ENCODE results near the gene LMX1A. TPM values are rescaled to one million over a fixed set of nuclear protein-coding genes. Genes with fewer than 3 reads are reported as not detected.

The LMX1A gene
- total and polyA plus RNA-seq, 2 of the 13 experiments (the other 11 are each of a cell fraction or from before 2014, with no cell fraction given), result 0.07 TPM; not detected in 1

- Histone ChIP-seq H3K27ac (ENCODE audit: extremely low read length, insufficient read depth, low read length) (no peak overlapping the region), H3K4me2 (ENCODE audit: low read depth, low read length) (no peak overlapping the region), H4K20me1 (ENCODE audit: insufficient read depth, low read length) (no peaks in the 10 kb centered on the region), H3K79me2 (ENCODE audit: insufficient read depth, low read length) (no peaks in the 10 kb centered on the region), H2AFZ (ENCODE audit: low read length) (no peak overlapping the region), H3K9ac (ENCODE audit: insufficient read depth, low read depth, low read length) (no peak overlapping the region), H3K27me3 (ENCODE audit: control insufficient read depth in 1 of 2, insufficient read depth in 2 of 2, low read length in 2 of 2) (peaks cover 0 to 1% of the 10 kb centered on the region in 2 experiments; a peak in 1 of 5 replicates), H3K9me3 (ENCODE audit: low read length) (no peaks in the 10 kb centered on the region), H3K4me3 (replicated peaks in 1 of 3; ENCODE audit: insufficient read depth in 1 of 3, low read depth in 2 of 3, low read length in 3 of 3) (no peak overlapping the region), H3K36me3 (replicated peaks in 1 of 2; ENCODE audit: control insufficient read depth in 1 of 2, insufficient read depth in 2 of 2, low read length in 2 of 2) (no peaks in the 10 kb centered on the region), H3K4me1 (ENCODE audit: insufficient read depth, low read length) (peaks cover 47% of the 10 kb centered on the region)
- no TSS peak for BruUV-seq (replicated peaks)
- 0% methylated on average over 5 of the region's 5 CpGs for WGBS (ENCODE audit: low lambda C conversion rate)
- no peak for TF ChIP-seq FOXM1 (CRISPR knock-in tag; IDR thresholded peaks at IDR 0.05)
- ChIA-PET CTCF (ENCODE audit: low intra/inter-chr PET ratio, low total read pairs) (no interaction called here), POLR2A (no interaction called here)
- intact Hi-C loops (cut with micrococcal nuclease; ENCODE audit: unreplicated experiment) (loop anchor here (1.0 to 10.0 kb wide), 3 partner anchors 37 to 95 kb away; no protein-coding TSS in a partner anchor), in situ Hi-C loops (cut with HindIII; ENCODE audit: extremely low pct_ligation_motif_present, low pct_unique_long_range_greater_than_20kb) (no loop called here)
- DNase-seq (ENCODE audit: low spot score) (no peak), ATAC-seq (no peak), FAIRE-seq (no peak)
These were observed 133.9 kb downstream of the LMX1A start for GRCh38 chr1:165222580-165222979.

- DNase-seq (ENCODE audit: low spot score), result no peak
- Histone ChIP-seq H3K9ac (ENCODE audit: insufficient read depth, low read depth, low read length) (no peak overlapping the region), H3K9me3 (ENCODE audit: low read length) (no peaks in the 10 kb centered on the region), H3K4me1 (ENCODE audit: insufficient read depth, low read length) (peaks cover 36% of the 10 kb centered on the region), H3K27ac (ENCODE audit: extremely low read length, insufficient read depth, low read length) (no peak overlapping the region), H4K20me1 (ENCODE audit: insufficient read depth, low read length) (no peaks in the 10 kb centered on the region), H3K4me3 (replicated peaks in 1 of 3; ENCODE audit: insufficient read depth in 1 of 3, low read depth in 2 of 3, low read length in 3 of 3) (no peak overlapping the region), H3K79me2 (ENCODE audit: insufficient read depth, low read length) (no peaks in the 10 kb centered on the region), H3K36me3 (replicated peaks in 1 of 2; ENCODE audit: control insufficient read depth in 1 of 2, insufficient read depth in 2 of 2, low read length in 2 of 2) (no peaks in the 10 kb centered on the region), H2AFZ (ENCODE audit: low read length) (no peak overlapping the region), H3K27me3 (ENCODE audit: control insufficient read depth in 1 of 2, insufficient read depth in 2 of 2, low read length in 2 of 2) (peaks cover 0 to 1% of the 10 kb centered on the region in 2 experiments; a peak in 1 of 5 replicates), H3K4me2 (ENCODE audit: low read depth, low read length) (no peak overlapping the region)
- intact Hi-C loops (cut with micrococcal nuclease; ENCODE audit: unreplicated experiment) (no loop called here), in situ Hi-C loops (cut with HindIII; ENCODE audit: extremely low pct_ligation_motif_present, low pct_unique_long_range_greater_than_20kb) (no loop called here)
- no peak for ATAC-seq
- POLR2A ChIA-PET, result no interaction called here
- CTCF ChIA-PET (ENCODE audit: low intra/inter-chr PET ratio, low total read pairs), result no interaction called here
- no peak for FAIRE-seq
- WGBS (ENCODE audit: low lambda C conversion rate), result 54% methylated on average over 4 of the region's 6 CpGs
- BruUV-seq (replicated peaks), result no TSS peak
- TF ChIP-seq KDM1A (CRISPR knock-in tag; IDR thresholded peaks at IDR 0.05) (no peak), SYNCRIP (IDR thresholded peaks at IDR 0.05; ENCODE audit: insufficient read depth, low read depth, low read length) (no peak), MLXIP (CRISPR knock-in tag; IDR thresholded peaks at IDR 0.05; ENCODE audit: borderline replicate concordance) (no peak), ZNF225 (CRISPR knock-in tag; IDR thresholded peaks at IDR 0.05) (no peak), HMG20A (CRISPR knock-in tag; IDR thresholded peaks at IDR 0.05; ENCODE audit: borderline replicate concordance) (no peak), ZNF282 (IDR thresholded peaks at IDR 0.05; ENCODE audit: partially characterized antibody) (no peak), MBD4 (IDR thresholded peaks at IDR 0.05; ENCODE audit: borderline replicate concordance, low read length) (no peak), GATAD2A (CRISPR knock-in tag; IDR thresholded peaks at IDR 0.05) (no peak), LCORL (IDR thresholded peaks at IDR 0.05) (no peak), LCORL (CRISPR knock-in tag; IDR thresholded peaks at IDR 0.05) (no peak)
- TF ChIP-seq, protein P1, sequence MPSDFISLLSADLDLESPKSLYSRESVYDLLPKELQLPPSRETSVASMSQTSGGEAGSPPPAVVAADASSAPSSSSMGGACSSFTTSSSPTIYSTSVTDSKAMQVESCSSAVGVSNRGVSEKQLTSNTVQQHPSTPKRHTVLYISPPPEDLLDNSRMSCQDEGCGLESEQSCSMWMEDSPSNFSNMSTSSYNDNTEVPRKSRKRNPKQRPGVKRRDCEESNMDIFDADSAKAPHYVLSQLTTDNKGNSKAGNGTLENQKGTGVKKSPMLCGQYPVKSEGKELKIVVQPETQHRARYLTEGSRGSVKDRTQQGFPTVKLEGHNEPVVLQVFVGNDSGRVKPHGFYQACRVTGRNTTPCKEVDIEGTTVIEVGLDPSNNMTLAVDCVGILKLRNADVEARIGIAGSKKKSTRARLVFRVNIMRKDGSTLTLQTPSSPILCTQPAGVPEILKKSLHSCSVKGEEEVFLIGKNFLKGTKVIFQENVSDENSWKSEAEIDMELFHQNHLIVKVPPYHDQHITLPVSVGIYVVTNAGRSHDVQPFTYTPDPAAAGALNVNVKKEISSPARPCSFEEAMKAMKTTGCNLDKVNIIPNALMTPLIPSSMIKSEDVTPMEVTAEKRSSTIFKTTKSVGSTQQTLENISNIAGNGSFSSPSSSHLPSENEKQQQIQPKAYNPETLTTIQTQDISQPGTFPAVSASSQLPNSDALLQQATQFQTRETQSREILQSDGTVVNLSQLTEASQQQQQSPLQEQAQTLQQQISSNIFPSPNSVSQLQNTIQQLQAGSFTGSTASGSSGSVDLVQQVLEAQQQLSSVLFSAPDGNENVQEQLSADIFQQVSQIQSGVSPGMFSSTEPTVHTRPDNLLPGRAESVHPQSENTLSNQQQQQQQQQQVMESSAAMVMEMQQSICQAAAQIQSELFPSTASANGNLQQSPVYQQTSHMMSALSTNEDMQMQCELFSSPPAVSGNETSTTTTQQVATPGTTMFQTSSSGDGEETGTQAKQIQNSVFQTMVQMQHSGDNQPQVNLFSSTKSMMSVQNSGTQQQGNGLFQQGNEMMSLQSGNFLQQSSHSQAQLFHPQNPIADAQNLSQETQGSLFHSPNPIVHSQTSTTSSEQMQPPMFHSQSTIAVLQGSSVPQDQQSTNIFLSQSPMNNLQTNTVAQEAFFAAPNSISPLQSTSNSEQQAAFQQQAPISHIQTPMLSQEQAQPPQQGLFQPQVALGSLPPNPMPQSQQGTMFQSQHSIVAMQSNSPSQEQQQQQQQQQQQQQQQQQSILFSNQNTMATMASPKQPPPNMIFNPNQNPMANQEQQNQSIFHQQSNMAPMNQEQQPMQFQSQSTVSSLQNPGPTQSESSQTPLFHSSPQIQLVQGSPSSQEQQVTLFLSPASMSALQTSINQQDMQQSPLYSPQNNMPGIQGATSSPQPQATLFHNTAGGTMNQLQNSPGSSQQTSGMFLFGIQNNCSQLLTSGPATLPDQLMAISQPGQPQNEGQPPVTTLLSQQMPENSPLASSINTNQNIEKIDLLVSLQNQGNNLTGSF (CRISPR knock-in tag; IDR thresholded peaks at IDR 0.05), result no peak
These were observed 137.8 kb downstream of the LMX1A start for GRCh38 chr1:165218731-165219130.
